Measurements from ENCODE around the gene UCMA. TPM values are rescaled to one million over a fixed set of nuclear protein-coding genes. Genes with fewer than 3 reads are reported as not detected.

The UCMA gene
- total RNA-seq, 2 experiments from 2014 or later: not detected

DNA sequence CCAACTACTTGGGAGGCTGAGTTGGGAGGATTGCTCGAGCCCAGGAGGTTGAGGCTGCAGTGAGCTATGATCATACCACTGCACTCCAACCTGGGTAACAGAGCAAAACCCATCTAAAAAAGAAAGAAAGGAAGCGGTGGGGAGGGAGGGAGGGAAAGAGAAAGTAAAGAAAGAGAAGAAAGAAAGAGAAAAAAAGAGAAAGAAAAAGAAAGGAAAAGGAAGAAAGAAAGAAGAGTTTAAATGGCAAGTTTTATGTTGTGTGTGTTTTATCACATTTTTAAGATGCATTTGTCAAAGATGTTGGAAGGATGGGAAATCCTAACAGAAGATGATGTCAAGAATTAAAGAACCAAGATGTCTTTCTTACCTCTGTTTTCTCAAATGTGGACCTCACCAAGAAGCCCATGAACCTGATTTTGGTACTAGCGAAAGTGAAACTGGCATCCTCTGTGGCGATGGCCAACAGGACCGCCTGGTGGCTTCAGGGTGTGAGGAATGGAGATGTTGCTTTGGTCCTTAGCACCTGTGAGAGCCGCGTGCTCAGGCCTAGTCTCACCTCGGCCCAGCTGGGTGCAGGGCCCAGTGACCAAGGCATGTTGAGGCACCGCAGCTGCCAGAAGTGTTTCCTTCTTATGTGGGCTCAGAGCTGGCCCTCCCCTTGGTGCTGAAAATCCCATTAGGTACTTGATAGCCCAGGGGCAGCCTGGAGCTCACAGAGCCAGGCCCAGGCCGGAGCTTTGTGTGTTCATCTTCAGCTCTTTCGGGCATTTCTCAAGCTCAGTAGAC lies 9.8 kb downstream of the UCMA start:
- Mint-ChIP-seq H3K4me1 (no peaks in the 10 kb centered on the region), H3K4me3 (no peak overlapping the region), H3K27ac (no peak overlapping the region), H3K27me3 (no peaks in the 10 kb centered on the region), H3K36me3 (ENCODE audit: low read depth) (no peaks in the 10 kb centered on the region), H3K9me3 (no peaks in the 10 kb centered on the region)
- ChIA-PET CTCF (interaction anchor here (0.7 kb wide), 1 partner anchor 150 kb away, joined by 3 read pairs; no protein-coding TSS in a partner anchor), POLR2A (no interaction called here)
- DNase-seq: no peak

DNA sequence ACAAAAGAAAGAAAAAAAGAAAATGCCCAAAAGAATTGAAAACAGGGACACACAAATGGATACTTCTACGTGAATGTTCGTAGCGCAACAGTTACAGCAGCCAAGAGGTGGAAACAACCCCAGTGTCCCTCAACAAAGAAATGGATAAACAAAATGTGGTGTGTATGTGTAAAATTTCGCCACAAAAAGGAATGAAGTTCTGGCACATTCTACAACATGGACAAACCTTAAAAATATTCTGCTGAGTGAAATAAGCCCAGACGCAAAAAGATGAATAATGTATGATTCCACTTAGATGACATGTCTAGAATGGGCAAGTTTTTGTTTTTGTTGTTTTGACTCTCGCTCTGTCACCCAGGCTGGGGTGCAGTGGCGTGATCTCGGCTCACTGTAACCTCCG lies 10.9 kb downstream of the UCMA start:
- Mint-ChIP-seq H3K4me3 (no peak overlapping the region), H3K27me3 (no peaks in the 10 kb centered on the region), H3K4me1 (no peaks in the 10 kb centered on the region), H3K9me3 (no peaks in the 10 kb centered on the region), H3K27ac (no peak overlapping the region), H3K36me3 (ENCODE audit: low read depth) (no peaks in the 10 kb centered on the region)
- ChIA-PET CTCF (no interaction called here), POLR2A (no interaction called here)
- DNase-seq: no peak

- Mint-ChIP-seq H3K9me3 (no peaks in the 10 kb centered on the region), H3K4me1 (no peaks in the 10 kb centered on the region), H3K36me3 (ENCODE audit: low read depth) (no peaks in the 10 kb centered on the region), H3K4me3 (no peak overlapping the region), H3K27ac (no peak overlapping the region), H3K27me3 (no peaks in the 10 kb centered on the region)
- POLR2A ChIA-PET: no interaction called here
- CTCF ChIA-PET: interaction anchor here (0.6 kb wide), 1 partner anchor 66 kb away, joined by 3 read pairs; no protein-coding TSS in a partner anchor
- no peak for DNase-seq
These were observed 11.6 kb downstream of the UCMA start for GRCh38 chr10:13222566-13222965.

- ChIA-PET CTCF (interaction anchor here (0.6 kb wide), 1 partner anchor 66 kb away, joined by 3 read pairs; no protein-coding TSS in a partner anchor), POLR2A (no interaction called here)
- H3K27ac Mint-ChIP-seq: no peak overlapping the region
- no peaks in the 10 kb centered on the region for H3K4me1 Mint-ChIP-seq
- no peak for DNase-seq
- no peak overlapping the region for H3K4me3 Mint-ChIP-seq
- no peaks in the 10 kb centered on the region for H3K27me3 Mint-ChIP-seq
- H3K36me3 Mint-ChIP-seq (ENCODE audit: low read depth): no peaks in the 10 kb centered on the region
- H3K9me3 Mint-ChIP-seq: no peaks in the 10 kb centered on the region
These were observed 12.0 kb downstream of the UCMA start for GRCh38 chr10:13222151-13222550.

GRCh38 chr10:13221572-13221971 lies 12.6 kb downstream of the UCMA start:
- Mint-ChIP-seq H3K4me3 (no peak overlapping the region), H3K9me3 (no peaks in the 10 kb centered on the region), H3K27ac (no peak overlapping the region), H3K4me1 (no peaks in the 10 kb centered on the region), H3K36me3 (ENCODE audit: low read depth) (no peaks in the 10 kb centered on the region), H3K27me3 (no peaks in the 10 kb centered on the region)
- CTCF ChIA-PET: no interaction called here
- POLR2A ChIA-PET: no interaction called here
- no peak for DNase-seq

DNA sequence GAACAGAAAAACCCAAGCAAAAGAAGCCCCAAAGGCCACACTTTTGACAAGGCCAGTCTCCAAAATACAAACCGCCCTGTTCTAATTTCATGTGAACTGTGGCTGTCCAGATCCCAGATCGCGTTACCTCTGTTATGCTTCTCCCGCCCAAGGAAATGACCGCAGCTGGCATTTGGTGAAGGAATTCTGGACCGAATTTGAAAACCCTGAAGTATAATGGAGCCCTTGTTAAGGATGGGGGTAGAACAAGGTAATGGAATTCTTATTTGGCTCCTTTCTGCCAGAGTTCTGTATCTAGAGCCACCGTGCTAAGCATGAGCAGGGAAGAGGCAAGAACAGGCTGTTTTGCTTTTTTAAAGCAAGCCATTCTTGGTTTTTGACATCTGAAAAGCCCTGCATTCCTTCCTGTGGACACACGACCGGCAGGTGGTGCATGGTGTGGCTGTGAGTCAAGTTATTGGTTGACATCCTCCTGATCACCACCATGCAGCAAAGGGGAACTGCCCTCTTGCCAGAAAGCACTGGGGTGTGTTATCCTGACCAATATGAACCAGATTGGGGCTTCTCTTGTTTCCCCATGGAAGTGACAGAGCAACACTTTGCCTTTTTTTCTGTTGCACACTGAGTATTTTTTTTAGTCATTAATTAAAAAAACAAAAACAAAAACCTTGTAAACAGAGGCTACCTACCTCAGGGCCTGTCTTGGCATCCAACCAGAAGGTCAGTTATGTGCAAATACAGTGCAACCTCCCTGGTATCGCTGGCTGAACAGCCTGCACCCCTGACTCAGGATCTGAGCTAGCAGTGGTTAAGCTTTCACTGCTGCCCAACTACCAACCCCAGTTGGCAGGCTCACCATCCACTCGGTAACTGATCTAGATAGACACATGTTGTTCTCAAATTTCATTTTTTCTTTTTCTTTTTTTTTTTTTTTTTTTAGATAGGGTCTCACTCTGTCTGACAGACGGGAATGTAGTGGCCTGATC lies 14.2 kb downstream of the UCMA start:
- POLR2A ChIA-PET: no interaction called here
- H3K9me3 Mint-ChIP-seq: no peaks in the 10 kb centered on the region
- peaks cover 2% of the 10 kb centered on the region for H3K36me3 Mint-ChIP-seq (ENCODE audit: low read depth)

GRCh38 chr10:13218878-13219277 lies 15.3 kb downstream of the UCMA start:
- Mint-ChIP-seq H3K4me1 (no peaks in the 10 kb centered on the region), H3K27me3 (no peaks in the 10 kb centered on the region), H3K27ac (no peak overlapping the region), H3K9me3 (no peaks in the 10 kb centered on the region), H3K36me3 (ENCODE audit: low read depth) (peaks cover 7% of the 10 kb centered on the region), H3K4me3 (no peak overlapping the region)
- ChIA-PET CTCF (no interaction called here), POLR2A (no interaction called here)
- no peak for DNase-seq

More for the DNA sequence above, 14.2 kb downstream of the UCMA start:
- H3K27ac Mint-ChIP-seq: no peak overlapping the region
- H3K4me1 Mint-ChIP-seq: no peaks in the 10 kb centered on the region
- CTCF ChIA-PET: interaction anchor here (1.1 to 1.5 kb wide), 2 partner anchors 13 to 83 kb away, joined by 4 to 5 read pairs; no protein-coding TSS in a partner anchor
- peak; percentile 21 for DNase-seq
- no peak overlapping the region for H3K4me3 Mint-ChIP-seq
- H3K27me3 Mint-ChIP-seq: no peaks in the 10 kb centered on the region

DNA sequence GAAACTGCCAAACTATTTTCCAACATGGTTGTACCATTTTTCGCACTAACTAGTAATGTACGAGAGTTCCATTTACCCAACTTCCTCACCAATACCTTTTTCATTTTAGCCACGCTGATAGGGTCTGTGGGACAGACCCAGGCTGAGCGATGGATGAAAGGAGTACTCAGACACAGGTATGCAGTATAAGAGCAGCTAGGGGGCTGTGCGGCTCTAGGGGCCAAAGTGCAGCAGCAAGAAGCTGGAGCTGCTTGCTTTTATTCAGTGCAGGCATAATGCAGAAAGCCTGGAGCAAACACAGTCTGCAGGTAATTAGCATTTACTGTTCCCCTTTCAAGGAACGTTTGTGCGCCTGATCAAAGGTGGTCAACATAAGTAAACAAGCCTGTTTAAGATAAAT lies 21.0 kb downstream of the UCMA start:
- H3K27ac Mint-ChIP-seq: no peak overlapping the region
- no peaks in the 10 kb centered on the region for H3K4me1 Mint-ChIP-seq
- no peak for DNase-seq
- no peaks in the 10 kb centered on the region for H3K27me3 Mint-ChIP-seq
- ChIA-PET CTCF (no interaction called here), POLR2A (interaction anchor here (1.1 kb wide), 1 partner anchor 89 kb away, joined by 3 read pairs; no protein-coding TSS in a partner anchor)
- H3K36me3 Mint-ChIP-seq (ENCODE audit: low read depth): peaks cover 26% of the 10 kb centered on the region
- H3K4me3 Mint-ChIP-seq: no peak overlapping the region
- no peaks in the 10 kb centered on the region for H3K9me3 Mint-ChIP-seq

DNA sequence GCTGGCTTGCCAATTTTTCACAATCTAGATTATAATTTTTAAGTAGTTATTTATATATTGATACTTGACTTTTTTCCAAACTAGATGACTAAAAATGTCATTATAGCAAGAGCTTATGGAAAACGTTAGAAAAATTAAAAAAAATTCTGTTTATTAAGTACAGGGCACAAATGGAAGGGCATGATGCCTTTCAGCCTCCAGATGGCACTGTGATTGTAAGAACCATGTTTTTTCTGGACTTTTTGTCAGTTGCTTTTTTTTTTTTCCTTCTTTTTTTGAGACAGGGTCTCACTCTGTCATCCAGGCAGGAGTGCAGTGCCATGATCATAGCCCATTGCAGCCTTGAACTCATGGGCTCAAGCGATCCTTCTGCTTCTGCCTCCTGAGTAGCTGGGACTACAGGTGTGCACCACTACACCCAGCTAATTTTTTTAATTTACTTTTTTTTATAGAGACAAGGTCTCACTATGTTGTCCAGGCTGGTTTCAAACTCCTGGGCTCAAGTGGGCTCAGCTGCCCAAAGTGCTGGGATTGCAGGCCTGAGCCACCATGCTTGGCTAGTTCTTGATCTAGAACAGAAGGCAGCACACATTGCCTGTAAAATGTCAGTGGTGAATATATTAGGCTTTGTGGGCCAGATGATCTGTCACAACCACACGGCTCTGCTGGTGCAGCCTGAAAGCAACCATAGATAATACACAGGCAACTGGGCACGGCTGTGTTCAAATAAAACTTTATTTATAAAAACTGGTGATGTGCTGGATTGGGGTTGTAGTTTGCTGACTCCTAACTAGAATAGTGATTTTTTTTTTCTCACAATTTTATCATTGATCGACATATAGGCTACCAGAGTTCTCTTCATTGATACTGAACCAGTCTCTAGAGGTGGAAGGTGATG lies 27.4 kb downstream of the UCMA start:
- POLR2A ChIA-PET: no interaction called here
- Mint-ChIP-seq H3K36me3 (ENCODE audit: low read depth) (peaks cover 54% of the 10 kb centered on the region), H3K4me1 (no peaks in the 10 kb centered on the region), H3K27ac (no peak overlapping the region), H3K27me3 (no peaks in the 10 kb centered on the region), H3K9me3 (no peaks in the 10 kb centered on the region), H3K4me3 (no peak overlapping the region)
- CTCF ChIA-PET: interaction anchor here (0.7 to 2.7 kb wide), 7 partner anchors 12 to 130 kb away, joined by 3 to 19 read pairs (median 4); no protein-coding TSS in a partner anchor
- no peak for DNase-seq

- no peaks in the 10 kb centered on the region for H3K4me1 Mint-ChIP-seq
- no peak for DNase-seq
- ChIA-PET POLR2A (no interaction called here), CTCF (interaction anchor here (0.7 to 2.7 kb wide), 6 partner anchors 11 to 131 kb away, joined by 3 to 19 read pairs (median 4); no protein-coding TSS in a partner anchor)
- H3K27ac Mint-ChIP-seq: no peak overlapping the region
- no peaks in the 10 kb centered on the region for H3K27me3 Mint-ChIP-seq
- peaks cover 58% of the 10 kb centered on the region for H3K36me3 Mint-ChIP-seq (ENCODE audit: low read depth)
- no peaks in the 10 kb centered on the region for H3K9me3 Mint-ChIP-seq
- H3K4me3 Mint-ChIP-seq: no peak overlapping the region
These were observed 28.1 kb downstream of the UCMA start for GRCh38 chr10:13206091-13206490.

GRCh38 chr10:13201132-13201531 lies 33.0 kb downstream of the UCMA start:
- ChIA-PET POLR2A (interaction anchor here (0.9 kb wide), 1 partner anchor 10 kb away, joined by 3 read pairs; no protein-coding TSS in a partner anchor), CTCF (no interaction called here)
- DNase-seq: no peak
- H3K4me1 Mint-ChIP-seq: no peaks in the 10 kb centered on the region
- H3K27me3 Mint-ChIP-seq: no peaks in the 10 kb centered on the region
- H3K36me3 Mint-ChIP-seq (ENCODE audit: low read depth): peaks cover 64% of the 10 kb centered on the region
- H3K9me3 Mint-ChIP-seq: no peaks in the 10 kb centered on the region
- no peak overlapping the region for H3K4me3 Mint-ChIP-seq
- H3K27ac Mint-ChIP-seq: no peak overlapping the region

GRCh38 chr10:13195016-13195415 lies 39.2 kb downstream of the UCMA start:
- H3K4me1 Mint-ChIP-seq: no peaks in the 10 kb centered on the region
- ChIA-PET CTCF (interaction anchor here (1.0 to 1.9 kb wide), 2 partner anchors 11 to 33 kb away, joined by 4 to 5 read pairs; partner anchors contain the start of gene MCM10), POLR2A (interaction anchor here (1.6 kb wide), 1 partner anchor 33 kb away, joined by 3 read pairs; the partner anchor contains the start of gene MCM10)
- H3K27ac Mint-ChIP-seq: no peak overlapping the region
- H3K36me3 Mint-ChIP-seq (ENCODE audit: low read depth): peaks cover 62% of the 10 kb centered on the region
- H3K27me3 Mint-ChIP-seq: no peaks in the 10 kb centered on the region
- H3K9me3 Mint-ChIP-seq: no peaks in the 10 kb centered on the region
- no peak overlapping the region for H3K4me3 Mint-ChIP-seq
- DNase-seq: no peak
